Lower leg skin (tissue), 3 donors: ENCODE data around the gene WHRN.

Source experiments
- POLR2A ChIP-seq, 2 donors: fragments of 450-650 bp; IDR thresholded peaks; one replicate each; pipeline ENCODE4 v1.6.1; 2016 to 2017; ENCODE audit warnings: antibody characterized with exemption in 2 of 2, mild to moderate bottlenecking in 1 of 2, moderate library complexity in 1 of 2
- TF ChIP-seq, protein P1 (sequence below), 3 donors: fragments of 450-650 bp; IDR thresholded peaks; one replicate each; pipeline ENCODE4 v1.5.1; 2016; ENCODE audit warnings: antibody characterized with exemption in 3 of 3, mild to moderate bottlenecking in 3 of 3, moderate library complexity in 2 of 3

DNA sequence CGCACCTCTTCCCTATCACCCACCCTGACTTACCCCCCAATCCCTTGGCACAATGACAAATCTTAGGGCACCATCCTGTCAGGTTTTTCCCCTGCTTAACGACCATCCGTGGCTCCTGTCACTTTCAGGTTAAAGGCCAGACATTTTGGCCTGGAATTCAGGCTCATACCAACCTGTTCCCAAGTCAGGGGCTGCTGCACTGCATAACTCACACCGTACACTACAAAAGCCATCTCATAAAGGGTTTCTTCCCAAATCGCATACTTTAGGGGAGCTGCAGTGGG is 110.0 kb downstream of the WHRN start:
- TF ChIP-seq, protein P1, sequence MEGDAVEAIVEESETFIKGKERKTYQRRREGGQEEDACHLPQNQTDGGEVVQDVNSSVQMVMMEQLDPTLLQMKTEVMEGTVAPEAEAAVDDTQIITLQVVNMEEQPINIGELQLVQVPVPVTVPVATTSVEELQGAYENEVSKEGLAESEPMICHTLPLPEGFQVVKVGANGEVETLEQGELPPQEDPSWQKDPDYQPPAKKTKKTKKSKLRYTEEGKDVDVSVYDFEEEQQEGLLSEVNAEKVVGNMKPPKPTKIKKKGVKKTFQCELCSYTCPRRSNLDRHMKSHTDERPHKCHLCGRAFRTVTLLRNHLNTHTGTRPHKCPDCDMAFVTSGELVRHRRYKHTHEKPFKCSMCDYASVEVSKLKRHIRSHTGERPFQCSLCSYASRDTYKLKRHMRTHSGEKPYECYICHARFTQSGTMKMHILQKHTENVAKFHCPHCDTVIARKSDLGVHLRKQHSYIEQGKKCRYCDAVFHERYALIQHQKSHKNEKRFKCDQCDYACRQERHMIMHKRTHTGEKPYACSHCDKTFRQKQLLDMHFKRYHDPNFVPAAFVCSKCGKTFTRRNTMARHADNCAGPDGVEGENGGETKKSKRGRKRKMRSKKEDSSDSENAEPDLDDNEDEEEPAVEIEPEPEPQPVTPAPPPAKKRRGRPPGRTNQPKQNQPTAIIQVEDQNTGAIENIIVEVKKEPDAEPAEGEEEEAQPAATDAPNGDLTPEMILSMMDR (IDR thresholded peaks at IDR 0.05): no peak
- no peak for TF ChIP-seq POLR2A (IDR thresholded peaks at IDR 0.05)
